Neural cell (in vitro differentiated cells): ENCODE measurements around the gene PSMA7. TPM values are rescaled to one million over a fixed set of nuclear protein-coding genes. Genes with fewer than 3 reads are reported as not detected.

Source experiments
- H2AFZ ChIP-seq: fragments of 200-600, 300-800 bp; sonication (generic), shearing (Covaris generic); 2 replicates; pipeline ENCODE4 v1.6.0; 2014; ENCODE audit warnings: low read depth, mild to moderate bottlenecking, antibody characterized with exemption, low read length, moderate library complexity
- H3F3A ChIP-seq: fragments of 200-600 bp; shearing (Covaris generic); 2 replicates; pipeline ENCODE4 v1.6.1; 2016; ENCODE audit warnings: mild to moderate bottlenecking, moderate library complexity, mixed read lengths, antibody characterized with exemption, low read length; ENCODE audit not compliant: insufficient read depth, poor library complexity, severe bottlenecking
- H3K27ac ChIP-seq: fragments of 200-600, 300-800 bp; sonication (generic), shearing (Covaris generic); 2 replicates; pipeline ENCODE4 v1.5.1; 2014; ENCODE audit warnings: mild to moderate bottlenecking, low read length, moderate library complexity
- H3K27me3 ChIP-seq: fragments of 300-800, 200-600 bp; sonication (generic), shearing (Covaris generic); 2 replicates; pipeline ENCODE4 v1.6.0; 2014; ENCODE audit warnings: mild to moderate bottlenecking, low read depth, low read length, moderate library complexity; ENCODE audit not compliant: insufficient read depth
- H3K36me3 ChIP-seq: fragments of 300-800, 200-600 bp; sonication (generic), shearing (Covaris generic); 2 replicates; pipeline ENCODE4 v1.5.1; 2014; ENCODE audit warnings: mild to moderate bottlenecking, antibody characterized with exemption, low read length, moderate library complexity; ENCODE audit not compliant: insufficient read depth
- H3K4me2 ChIP-seq: fragments of 300-800, 200-600 bp; sonication (generic), shearing (Covaris generic); 2 replicates; pipeline ENCODE4 v1.6.0; 2014; ENCODE audit warnings: mild to moderate bottlenecking, low read length
- H3K4me3 ChIP-seq: fragments of 300-800, 200-600 bp; sonication (generic), shearing (Covaris generic); 2 replicates; pipeline ENCODE4 v1.5.1; 2014; ENCODE audit warnings: mild to moderate bottlenecking, low read length, moderate library complexity
- H3K79me2 ChIP-seq: fragments of 200-600 bp; shearing (Covaris generic); replicated peaks from 2 replicates; pipeline ENCODE4 v1.6.0; 2014; ENCODE audit warnings: mild to moderate bottlenecking, low read length, moderate library complexity; ENCODE audit not compliant: insufficient read depth
- H3K9ac ChIP-seq: fragments of 300-800, 200-600 bp; sonication (generic), shearing (Covaris generic); 2 replicates; pipeline ENCODE4 v1.6.1; 2016; ENCODE audit warnings: mild to moderate bottlenecking, low read length, mixed read lengths
- H3K9me2 ChIP-seq: fragments of 200-600 bp; shearing (Covaris generic); 2 replicates; pipeline ENCODE4 v1.6.1; 2016; ENCODE audit warnings: mild to moderate bottlenecking, low read length, mixed read lengths; ENCODE audit not compliant: insufficient read depth
- H3K9me3 ChIP-seq: fragments of 200-600, 300-800 bp; sonication (generic), shearing (Covaris generic); 2 replicates; pipeline ENCODE4 v1.6.1; 2016; ENCODE audit warnings: mild to moderate bottlenecking, mixed run types, low read length, moderate library complexity, mixed read lengths
- H4K20me1 ChIP-seq: fragments of 200-600 bp; shearing (Covaris generic); 2 replicates; pipeline ENCODE4 v1.6.1; 2016; ENCODE audit warnings: mild to moderate bottlenecking, mixed run types; ENCODE audit not compliant: insufficient read depth
- EP300 ChIP-seq: fragments of 450-650 bp; conservative IDR thresholded peaks from 2 replicates; pipeline ENCODE4 v1.6.1; 2014; ENCODE audit warnings: antibody characterized with exemption, mild to moderate bottlenecking, moderate library complexity; ENCODE audit not compliant: poor library complexity, severe bottlenecking
- EZH2 ChIP-seq: fragments of 200-600, 300-800 bp; shearing (Covaris generic), sonication (generic); IDR thresholded peaks from 2 replicates; pipeline ENCODE4 v1.6.1; 2014; ENCODE audit warnings: antibody characterized with exemption, low read length, borderline replicate concordance, mild to moderate bottlenecking; ENCODE audit not compliant: insufficient read depth, poor library complexity, severe bottlenecking
- MXI1 ChIP-seq: fragments of 450-650 bp; conservative IDR thresholded peaks from 2 replicates; pipeline ENCODE4 v1.6.1; 2014; ENCODE audit warnings: antibody characterized with exemption, mild to moderate bottlenecking; ENCODE audit not compliant: poor library complexity, severe bottlenecking
- POLR2AphosphoS5 ChIP-seq: IDR thresholded peaks from 2 replicates; pipeline ENCODE4 v1.6.1; 2012
- RAD21 ChIP-seq: fragments of 450-650 bp; conservative IDR thresholded peaks from 2 replicates; pipeline ENCODE4 v1.6.1; 2014; ENCODE audit warnings: antibody characterized with exemption, mild to moderate bottlenecking, moderate library complexity
- SMC3 ChIP-seq: fragments of 450-650 bp; conservative IDR thresholded peaks from 2 replicates; pipeline ENCODE4 v1.6.1; 2014; ENCODE audit warnings: antibody characterized with exemption, mild to moderate bottlenecking, moderate library complexity; ENCODE audit not compliant: poor library complexity
- TAF1 ChIP-seq: IDR thresholded peaks from 2 replicates; pipeline ENCODE4 v1.6.1; 2012; ENCODE audit warnings: low read depth
- polyA plus RNA-seq: library from polyadenylated mRNA; depleted of rRNA; stranded (reverse); fragments of >200 nt; gene quantifications from 2 replicates; pipeline ENCODE4 v1.2.3, GENCODE V29; 2014
- TF ChIP-seq, protein P1 (sequence below): IDR thresholded peaks from 2 replicates; pipeline ENCODE4 v1.6.1; 2012; ENCODE audit warnings: borderline replicate concordance
- TF ChIP-seq, protein P2 (sequence below): fragments of 450-650 bp; IDR thresholded peaks from 2 replicates; pipeline ENCODE4 v1.5.1; 2014; ENCODE audit warnings: antibody characterized with exemption, mild to moderate bottlenecking, moderate library complexity; ENCODE audit not compliant: poor library complexity, severe bottlenecking

The PSMA7 gene
- polyA plus RNA-seq, 1 donor from 2014 or later = 874 TPM

DNA sequence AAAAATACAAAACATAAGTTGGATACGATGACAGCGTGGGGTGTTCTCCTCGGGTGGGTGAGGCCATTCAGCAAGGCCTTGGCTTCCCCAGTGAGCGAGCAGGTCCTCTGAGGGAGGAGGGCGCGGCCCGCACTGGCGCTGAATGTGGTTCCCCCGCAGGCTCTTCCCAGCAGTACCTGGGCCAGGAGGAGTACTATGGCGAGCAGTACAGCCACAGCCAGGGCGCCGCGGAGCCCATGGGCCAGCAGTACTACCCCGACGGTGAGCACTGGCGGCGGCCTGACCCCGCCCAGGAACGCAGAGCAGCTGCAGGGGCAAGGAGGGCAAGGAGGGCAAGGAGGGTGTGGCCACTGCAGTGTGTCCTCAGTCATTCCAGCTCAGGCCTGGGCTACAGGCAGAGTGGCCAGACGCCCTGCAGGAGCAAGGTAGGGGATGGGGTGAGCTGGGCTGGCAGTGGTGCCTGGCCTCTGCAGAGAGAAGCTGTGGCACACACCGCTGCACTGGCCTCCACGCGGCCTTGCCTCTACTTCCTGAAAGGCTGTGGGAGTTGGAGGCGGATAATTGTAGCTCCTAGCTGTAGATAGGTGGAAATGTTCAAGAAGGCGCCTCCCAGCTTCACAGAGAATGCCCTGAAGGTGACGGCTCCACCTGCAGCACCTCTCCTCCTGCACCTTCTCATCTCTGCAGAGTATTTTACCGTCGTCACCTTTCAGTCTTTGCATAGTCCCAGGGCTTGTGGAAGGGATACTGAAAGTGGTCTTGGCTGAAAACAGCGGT lies 21.0 kb upstream of the PSMA7 start:
- Histone ChIP-seq H3F3A (no peaks in the 10 kb centered on the region), H3K4me3 (no peak overlapping the region), H3K27me3 (no peaks in the 10 kb centered on the region), H3K4me2 (no peak overlapping the region), H3K9ac (no peak overlapping the region), H2AFZ (no peak overlapping the region), H3K27ac (no peak overlapping the region), H4K20me1 (no peaks in the 10 kb centered on the region), H3K79me2 (no peaks in the 10 kb centered on the region), H3K9me3 (no peaks in the 10 kb centered on the region), H3K9me2 (no peaks in the 10 kb centered on the region), H3K36me3 (no peaks in the 10 kb centered on the region)
- TF ChIP-seq RAD21 (no peak), SMC3 (no peak), MXI1 (no peak), TAF1 (no peak), EZH2 (no peak), EP300 (no peak), POLR2AphosphoS5 (no peak)
- TF ChIP-seq, protein P1, sequence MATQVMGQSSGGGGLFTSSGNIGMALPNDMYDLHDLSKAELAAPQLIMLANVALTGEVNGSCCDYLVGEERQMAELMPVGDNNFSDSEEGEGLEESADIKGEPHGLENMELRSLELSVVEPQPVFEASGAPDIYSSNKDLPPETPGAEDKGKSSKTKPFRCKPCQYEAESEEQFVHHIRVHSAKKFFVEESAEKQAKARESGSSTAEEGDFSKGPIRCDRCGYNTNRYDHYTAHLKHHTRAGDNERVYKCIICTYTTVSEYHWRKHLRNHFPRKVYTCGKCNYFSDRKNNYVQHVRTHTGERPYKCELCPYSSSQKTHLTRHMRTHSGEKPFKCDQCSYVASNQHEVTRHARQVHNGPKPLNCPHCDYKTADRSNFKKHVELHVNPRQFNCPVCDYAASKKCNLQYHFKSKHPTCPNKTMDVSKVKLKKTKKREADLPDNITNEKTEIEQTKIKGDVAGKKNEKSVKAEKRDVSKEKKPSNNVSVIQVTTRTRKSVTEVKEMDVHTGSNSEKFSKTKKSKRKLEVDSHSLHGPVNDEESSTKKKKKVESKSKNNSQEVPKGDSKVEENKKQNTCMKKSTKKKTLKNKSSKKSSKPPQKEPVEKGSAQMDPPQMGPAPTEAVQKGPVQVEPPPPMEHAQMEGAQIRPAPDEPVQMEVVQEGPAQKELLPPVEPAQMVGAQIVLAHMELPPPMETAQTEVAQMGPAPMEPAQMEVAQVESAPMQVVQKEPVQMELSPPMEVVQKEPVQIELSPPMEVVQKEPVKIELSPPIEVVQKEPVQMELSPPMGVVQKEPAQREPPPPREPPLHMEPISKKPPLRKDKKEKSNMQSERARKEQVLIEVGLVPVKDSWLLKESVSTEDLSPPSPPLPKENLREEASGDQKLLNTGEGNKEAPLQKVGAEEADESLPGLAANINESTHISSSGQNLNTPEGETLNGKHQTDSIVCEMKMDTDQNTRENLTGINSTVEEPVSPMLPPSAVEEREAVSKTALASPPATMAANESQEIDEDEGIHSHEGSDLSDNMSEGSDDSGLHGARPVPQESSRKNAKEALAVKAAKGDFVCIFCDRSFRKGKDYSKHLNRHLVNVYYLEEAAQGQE = no peak
- TF ChIP-seq, protein P2, sequence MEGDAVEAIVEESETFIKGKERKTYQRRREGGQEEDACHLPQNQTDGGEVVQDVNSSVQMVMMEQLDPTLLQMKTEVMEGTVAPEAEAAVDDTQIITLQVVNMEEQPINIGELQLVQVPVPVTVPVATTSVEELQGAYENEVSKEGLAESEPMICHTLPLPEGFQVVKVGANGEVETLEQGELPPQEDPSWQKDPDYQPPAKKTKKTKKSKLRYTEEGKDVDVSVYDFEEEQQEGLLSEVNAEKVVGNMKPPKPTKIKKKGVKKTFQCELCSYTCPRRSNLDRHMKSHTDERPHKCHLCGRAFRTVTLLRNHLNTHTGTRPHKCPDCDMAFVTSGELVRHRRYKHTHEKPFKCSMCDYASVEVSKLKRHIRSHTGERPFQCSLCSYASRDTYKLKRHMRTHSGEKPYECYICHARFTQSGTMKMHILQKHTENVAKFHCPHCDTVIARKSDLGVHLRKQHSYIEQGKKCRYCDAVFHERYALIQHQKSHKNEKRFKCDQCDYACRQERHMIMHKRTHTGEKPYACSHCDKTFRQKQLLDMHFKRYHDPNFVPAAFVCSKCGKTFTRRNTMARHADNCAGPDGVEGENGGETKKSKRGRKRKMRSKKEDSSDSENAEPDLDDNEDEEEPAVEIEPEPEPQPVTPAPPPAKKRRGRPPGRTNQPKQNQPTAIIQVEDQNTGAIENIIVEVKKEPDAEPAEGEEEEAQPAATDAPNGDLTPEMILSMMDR = no peak

DNA sequence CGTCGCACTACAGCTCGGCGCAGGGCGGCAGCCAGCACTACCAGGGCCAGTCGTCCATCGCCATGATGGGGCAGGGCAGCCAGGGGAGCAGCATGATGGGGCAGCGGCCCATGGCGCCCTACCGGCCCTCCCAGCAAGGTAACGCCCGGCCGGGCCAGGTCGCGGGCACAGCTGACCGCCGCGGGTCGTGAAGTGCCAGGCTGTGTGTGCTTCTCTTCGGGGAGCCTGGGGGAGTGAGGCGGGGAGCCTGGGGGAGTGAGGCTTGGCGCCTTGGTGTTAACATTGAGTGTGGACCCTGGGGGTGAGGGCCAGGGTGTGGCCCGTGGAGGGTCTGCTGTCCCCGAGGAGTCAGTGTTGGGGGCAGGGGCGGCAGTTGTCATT lies 20.3 kb upstream of the PSMA7 start:
- H3K4me2 ChIP-seq = no peak overlapping the region
- no peaks in the 10 kb centered on the region for H3K9me2 ChIP-seq
- no peaks in the 10 kb centered on the region for H4K20me1 ChIP-seq
- TF ChIP-seq POLR2AphosphoS5 = no peak
- TF ChIP-seq, protein P2 = no peak
- no peak for TF ChIP-seq MXI1
- TF ChIP-seq EZH2 = no peak
- TF ChIP-seq TAF1 = no peak
- TF ChIP-seq, protein P1 = no peak
- no peak for TF ChIP-seq RAD21
- no peak for TF ChIP-seq SMC3
- no peak for TF ChIP-seq EP300
- H3K4me3 ChIP-seq = no peak overlapping the region
- no peaks in the 10 kb centered on the region for H3K27me3 ChIP-seq
- H3F3A ChIP-seq = no peaks in the 10 kb centered on the region
- no peaks in the 10 kb centered on the region for H3K36me3 ChIP-seq
- no peak overlapping the region for H3K9ac ChIP-seq
- no peak overlapping the region for H2AFZ ChIP-seq
- H3K27ac ChIP-seq = no peak overlapping the region
- peaks cover 1% of the 10 kb centered on the region for H3K79me2 ChIP-seq
- no peaks in the 10 kb centered on the region for H3K9me3 ChIP-seq
